Activated T-helper 17 cell treated with anti-CD3 and anti-CD28 coated beads, Interleukin-2, amount 50 U/mL, for 72 hours (primary cell): ENCODE results near the gene CLRN1. TPM values are rescaled to one million over a fixed set of nuclear protein-coding genes. Genes with fewer than 3 reads are reported as not detected.

Experiments
- ATAC-seq: fragments of 150-1000 bp; cut with Tn5 transposase; replicated peaks from 2 replicates; pipeline ENCODE4 v1.10.0; 2021; ENCODE audit warnings: mild to moderate bottlenecking, moderate library complexity
- H3K27ac Mint-ChIP-seq: one replicate; pipeline ENCODE4 v1.8.0; 2022; ENCODE audit warnings: mixed read lengths
- H3K27me3 Mint-ChIP-seq: one replicate; pipeline ENCODE4 v1.8.0; 2022; ENCODE audit warnings: mixed read lengths
- H3K36me3 Mint-ChIP-seq: one replicate; pipeline ENCODE4 v1.8.0; 2022; ENCODE audit warnings: low read depth, mild to moderate bottlenecking, mixed read lengths
- H3K4me1 Mint-ChIP-seq: one replicate; pipeline ENCODE4 v1.8.0; 2022; ENCODE audit warnings: mixed read lengths
- H3K4me3 Mint-ChIP-seq: one replicate; pipeline ENCODE4 v1.8.0; 2022; ENCODE audit warnings: mild to moderate bottlenecking, mixed read lengths
- H3K9me3 Mint-ChIP-seq: one replicate; pipeline ENCODE4 v1.8.0; 2022; ENCODE audit warnings: mixed read lengths
- total RNA-seq, 2 donors: library from RNA; stranded (reverse); gene quantifications; one replicate each; pipeline ENCODE4 v1.2.3, GENCODE V29; 2022

Gene CLRN1
- total RNA-seq, 2 donors from 2014 or later: not detected

- no peak for ATAC-seq
- no peak overlapping the region for H3K27ac Mint-ChIP-seq
Measured at GRCh38 chr3:150887031-150887430, 85.5 kb downstream of the CLRN1 start.

GRCh38 chr3:150885535-150885934, 87.0 kb downstream of the CLRN1 start:
- Mint-ChIP-seq H3K27ac (no peak overlapping the region), H3K36me3 (no peaks in the 10 kb centered on the region), H3K27me3 (peaks cover 22% of the 10 kb centered on the region), H3K4me3 (no peak overlapping the region), H3K4me1 (no peaks in the 10 kb centered on the region), H3K9me3 (no peaks in the 10 kb centered on the region)
- no peak for ATAC-seq

More at GRCh38 chr3:150887031-150887430, 85.5 kb downstream of the CLRN1 start:
- Mint-ChIP-seq H3K4me1 (no peaks in the 10 kb centered on the region), H3K36me3 (no peaks in the 10 kb centered on the region), H3K27me3 (peaks cover 22% of the 10 kb centered on the region), H3K4me3 (no peak overlapping the region), H3K9me3 (no peaks in the 10 kb centered on the region)

GRCh38 chr3:150878996-150879575, 93.4 kb downstream of the CLRN1 start:
- H3K4me1 Mint-ChIP-seq: no peaks in the 10 kb centered on the region
- no peaks in the 10 kb centered on the region for H3K36me3 Mint-ChIP-seq
- no peak overlapping the region for H3K27ac Mint-ChIP-seq
- H3K9me3 Mint-ChIP-seq: no peaks in the 10 kb centered on the region
- peaks cover 5% of the 10 kb centered on the region for H3K27me3 Mint-ChIP-seq
- no peak for ATAC-seq
- H3K4me3 Mint-ChIP-seq: no peak overlapping the region

GRCh38 chr3:150878290-150878689, 94.2 kb downstream of the CLRN1 start:
- Mint-ChIP-seq H3K9me3 (no peaks in the 10 kb centered on the region), H3K4me3 (no peak overlapping the region), H3K27me3 (no peaks in the 10 kb centered on the region), H3K27ac (no peak overlapping the region), H3K4me1 (no peaks in the 10 kb centered on the region), H3K36me3 (no peaks in the 10 kb centered on the region)
- ATAC-seq: no peak

GRCh38 chr3:150877303-150877702, 95.2 kb downstream of the CLRN1 start:
- no peak for ATAC-seq
- Mint-ChIP-seq H3K4me1 (no peaks in the 10 kb centered on the region), H3K27ac (no peak overlapping the region), H3K36me3 (no peaks in the 10 kb centered on the region), H3K9me3 (no peaks in the 10 kb centered on the region), H3K27me3 (no peaks in the 10 kb centered on the region), H3K4me3 (no peak overlapping the region)

- no peak for ATAC-seq
- H3K4me3 Mint-ChIP-seq: no peak overlapping the region
- H3K27me3 Mint-ChIP-seq: no peaks in the 10 kb centered on the region
- H3K9me3 Mint-ChIP-seq: no peaks in the 10 kb centered on the region
- H3K27ac Mint-ChIP-seq: no peak overlapping the region
- H3K4me1 Mint-ChIP-seq: no peaks in the 10 kb centered on the region
- H3K36me3 Mint-ChIP-seq: no peaks in the 10 kb centered on the region
Measured at GRCh38 chr3:150876611-150877265, 95.8 kb downstream of the CLRN1 start.

Other genes with a start within 250 kb of the CLRN1 start
- gene SIAH2, start 209.6 kb downstream of the CLRN1 start, total RNA-seq: 10 to 100 TPM; 42.8 to 92.4 TPM
- gene MINDY4B, start 67.3 kb downstream of the CLRN1 start, total RNA-seq: not detected
- gene MED12L, start 112.9 kb upstream of the CLRN1 start, total RNA-seq: 1 to 10 TPM; 3.3 to 6.4 TPM
- 100 to 1,000 TPM; 108 to 131 TPM for gene GPR171, start 230.5 kb upstream of the CLRN1 start, total RNA-seq